Measurements from ENCODE around the gene MICAL3.

DNA sequence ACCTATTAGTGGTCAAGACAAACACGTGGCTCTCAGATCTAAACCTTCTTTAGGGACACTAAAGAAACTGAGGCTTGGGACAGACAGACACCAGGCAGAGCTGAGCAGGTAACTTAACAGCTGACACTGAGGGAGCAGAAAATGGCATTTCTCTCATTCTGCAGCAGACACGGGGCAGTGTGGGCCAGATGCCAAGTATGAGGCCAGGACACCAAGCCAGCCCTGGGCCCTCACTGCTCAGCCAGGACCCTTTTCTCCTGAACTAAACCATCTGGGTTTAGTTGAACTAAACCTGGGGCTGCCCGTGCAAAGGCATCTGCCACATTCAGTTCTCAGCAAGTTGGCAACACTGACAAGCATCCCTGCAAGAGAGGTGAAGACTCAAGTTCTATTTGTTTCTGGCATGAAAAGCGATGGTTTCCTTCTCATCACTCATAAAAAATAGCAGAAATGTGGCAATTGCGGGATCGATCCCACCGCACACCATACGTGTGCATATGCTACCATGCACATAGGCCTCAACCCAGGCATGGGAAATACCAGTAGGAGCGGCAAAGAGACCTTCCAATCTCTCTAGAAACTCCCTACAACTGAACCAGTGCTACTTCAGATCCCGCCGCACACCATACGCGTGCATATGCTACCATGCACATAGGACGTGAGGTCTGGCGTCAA is 150.0 kb downstream of the MICAL3 start:
- no peak for TF ChIP-seq CTCF (IDR thresholded peaks at IDR 0.05)
- no peak for TF ChIP-seq POLR2A (IDR thresholded peaks at IDR 0.05)

Measured in testis (tissue), 2 donors.